Cerebellar nuclear complex (tissue), 1 donor: Measurements from ENCODE around the gene HEPN1.

Experiments used
- DNase-seq, 2 experiments: peaks; one replicate each; lab custom pipeline; 2025; lab: John Stamatoyannopoulos, UW

The HEPN1 gene

DNA sequence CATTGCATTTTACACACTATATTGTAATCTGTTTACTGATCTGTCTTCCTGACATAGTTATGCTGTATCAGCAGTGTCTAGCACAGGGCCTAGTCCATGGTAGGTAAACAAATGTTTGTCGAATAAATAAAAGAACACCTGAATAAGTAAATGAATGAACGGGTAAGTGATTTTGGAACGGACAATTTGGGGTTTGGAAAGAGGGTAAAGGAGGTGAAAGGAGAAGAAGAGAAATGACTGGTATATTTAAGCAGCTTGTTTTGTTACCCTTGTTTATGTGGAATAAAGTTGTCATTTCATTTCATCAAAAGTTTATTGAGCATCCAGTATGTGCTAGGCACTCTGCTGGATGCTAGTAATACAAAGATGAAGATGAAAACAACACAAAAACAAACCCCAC is at the start of gene HEPN1:
HEPN1 (plus strand) TSS at position 301 of the 400 bp plus-strand sequence.
- no peak for DNase-seq

DNA sequence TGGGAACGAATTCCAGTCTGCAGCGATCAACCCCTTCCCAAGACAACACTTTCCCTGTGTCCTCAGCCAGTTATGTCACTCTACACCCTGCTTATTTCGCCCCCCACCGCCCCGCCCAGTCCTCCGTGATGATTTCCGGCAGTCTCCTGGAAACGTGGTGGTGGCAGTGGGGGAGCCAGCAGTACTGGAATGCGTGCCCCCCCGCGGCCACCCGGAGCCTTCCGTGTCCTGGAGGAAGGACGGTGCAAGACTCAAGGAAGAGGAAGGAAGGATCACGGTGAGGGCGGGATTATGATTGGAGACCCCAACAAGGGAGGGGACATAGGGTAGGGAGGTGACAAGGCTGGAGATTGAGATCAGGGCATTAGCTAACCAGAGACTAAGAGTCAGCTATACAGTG is 49.7 kb upstream of the HEPN1 start:
- DNase-seq, result no peak

DNA sequence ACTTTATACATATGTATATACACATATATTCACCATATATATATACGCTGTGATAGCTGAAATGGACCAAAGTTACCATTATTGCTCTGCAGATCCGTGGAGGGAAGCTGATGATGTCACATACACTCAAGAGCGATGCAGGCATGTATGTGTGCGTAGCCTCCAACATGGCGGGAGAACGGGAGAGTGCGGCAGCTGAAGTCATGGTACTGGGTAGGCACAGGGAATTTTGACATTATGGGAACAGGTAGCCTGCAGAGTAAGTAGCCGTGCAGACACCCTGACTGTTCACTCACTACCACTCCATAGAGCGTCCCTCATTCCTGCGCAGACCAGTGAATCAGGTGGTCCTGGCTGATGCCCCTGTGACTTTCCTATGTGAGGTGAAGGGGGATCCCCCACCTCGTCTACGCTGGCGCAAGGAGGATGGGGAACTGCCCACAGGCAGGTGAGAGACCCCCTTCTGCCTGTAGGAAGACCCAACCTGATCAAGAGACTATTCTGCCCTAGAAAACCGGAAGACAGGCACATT is 49.1 kb upstream of the HEPN1 start:
- DNase-seq, result no peak

DNA sequence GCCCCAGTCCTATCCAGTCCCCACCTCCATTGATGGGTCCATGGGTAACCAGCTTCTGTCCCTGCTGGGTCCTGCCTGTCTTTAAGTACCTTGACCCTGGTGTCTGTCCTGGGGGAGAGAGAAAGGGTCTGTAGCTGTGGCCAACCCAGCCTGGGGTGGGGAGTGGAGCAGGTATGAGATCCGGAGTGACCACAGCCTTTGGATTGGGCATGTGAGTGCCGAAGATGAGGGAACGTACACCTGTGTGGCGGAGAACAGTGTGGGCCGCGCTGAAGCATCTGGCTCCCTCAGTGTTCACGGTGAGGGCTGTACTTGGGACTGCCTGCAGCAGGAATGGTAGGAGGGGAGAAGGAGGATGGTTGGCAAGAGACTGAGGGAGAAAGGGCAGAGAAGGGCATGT is 48.6 kb upstream of the HEPN1 start:
- DNase-seq, result no peak

DNA sequence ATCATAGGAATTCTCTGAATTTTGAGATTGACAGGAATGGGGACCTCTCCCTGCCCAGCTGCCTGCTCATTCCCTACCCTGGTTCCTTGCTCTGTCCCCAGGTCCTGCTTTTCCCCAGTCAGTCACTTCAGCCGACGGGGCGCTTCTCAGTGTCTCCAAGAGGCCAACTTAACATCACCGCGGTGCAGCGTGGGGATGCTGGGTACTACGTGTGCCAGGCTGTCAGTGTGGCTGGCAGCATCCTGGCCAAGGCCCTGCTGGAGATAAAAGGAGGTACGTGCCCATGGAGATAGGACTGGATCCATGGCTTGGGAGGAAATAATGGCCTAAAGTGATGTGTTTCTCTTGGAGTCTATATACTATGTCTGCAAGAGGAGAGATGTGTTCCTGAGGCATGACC is 46.8 kb upstream of the HEPN1 start:
- DNase-seq, result no peak

DNA sequence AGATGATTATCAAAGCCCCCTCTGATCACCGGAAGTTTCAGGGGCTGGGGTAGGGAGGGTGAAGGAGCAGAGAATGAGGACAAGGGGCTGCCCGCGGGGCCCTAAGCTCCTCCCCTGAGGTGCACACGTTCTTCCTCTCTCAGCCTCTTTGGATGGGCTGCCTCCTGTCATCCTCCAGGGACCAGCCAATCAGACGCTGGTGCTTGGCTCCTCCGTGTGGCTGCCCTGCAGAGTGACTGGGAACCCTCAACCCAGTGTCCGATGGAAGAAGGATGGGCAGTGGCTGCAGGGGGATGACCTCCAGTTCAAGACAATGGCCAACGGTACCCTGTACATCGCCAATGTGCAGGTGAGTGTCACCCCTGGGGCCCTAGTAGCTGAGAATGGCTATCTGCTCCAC is 46.3 kb upstream of the HEPN1 start:
- no peak for DNase-seq

DNA sequence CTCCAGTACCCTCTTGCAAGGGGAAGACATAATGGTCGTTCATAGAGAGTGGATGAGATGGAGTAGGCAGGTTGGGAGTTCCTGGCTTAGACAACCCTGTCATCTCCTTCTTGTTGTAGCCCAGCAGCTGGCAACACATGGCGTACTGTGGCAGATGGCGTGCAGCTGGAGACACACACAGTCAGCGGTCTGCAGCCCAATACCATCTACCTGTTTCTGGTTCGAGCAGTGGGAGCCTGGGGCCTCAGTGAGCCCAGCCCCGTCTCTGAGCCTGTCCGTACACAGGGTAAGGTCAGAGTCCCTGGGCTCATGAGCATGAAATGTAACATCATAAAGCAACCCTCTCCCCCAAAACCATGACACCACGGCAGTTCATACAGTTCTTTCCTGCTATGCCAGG is 45.1 kb upstream of the HEPN1 start:
- DNase-seq, result no peak

DNA sequence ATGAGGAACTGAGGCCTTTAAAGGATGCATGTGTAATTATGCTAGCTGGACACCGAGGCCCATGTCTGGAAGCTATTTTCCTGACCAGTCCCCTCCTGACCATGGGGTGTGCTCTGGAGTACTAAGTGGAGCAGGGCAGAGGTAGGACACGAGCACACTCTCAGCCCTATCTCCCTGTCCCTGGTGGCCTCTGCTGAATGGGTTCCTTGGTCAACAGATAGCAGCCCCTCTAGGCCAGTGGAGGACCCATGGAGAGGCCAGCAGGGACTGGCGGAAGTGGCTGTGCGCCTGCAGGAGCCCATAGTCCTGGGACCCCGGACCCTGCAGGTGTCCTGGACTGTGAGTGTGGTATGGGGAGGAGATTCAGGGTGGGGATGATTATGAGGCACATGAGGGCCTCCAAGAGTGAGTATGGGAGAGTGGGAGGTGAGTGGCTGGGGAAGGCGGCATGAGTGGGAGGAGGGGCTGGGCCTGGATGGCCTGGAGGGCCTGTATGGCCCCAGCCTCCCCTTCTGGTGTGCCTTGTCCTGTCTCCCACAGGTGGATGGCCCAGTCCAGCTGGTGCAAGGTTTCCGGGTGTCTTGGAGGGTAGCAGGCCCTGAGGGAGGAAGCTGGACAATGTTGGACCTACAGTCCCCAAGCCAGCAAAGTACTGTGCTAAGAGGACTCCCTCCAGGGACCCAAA is 44.3 kb upstream of the HEPN1 start:
- DNase-seq, result no peak

DNA sequence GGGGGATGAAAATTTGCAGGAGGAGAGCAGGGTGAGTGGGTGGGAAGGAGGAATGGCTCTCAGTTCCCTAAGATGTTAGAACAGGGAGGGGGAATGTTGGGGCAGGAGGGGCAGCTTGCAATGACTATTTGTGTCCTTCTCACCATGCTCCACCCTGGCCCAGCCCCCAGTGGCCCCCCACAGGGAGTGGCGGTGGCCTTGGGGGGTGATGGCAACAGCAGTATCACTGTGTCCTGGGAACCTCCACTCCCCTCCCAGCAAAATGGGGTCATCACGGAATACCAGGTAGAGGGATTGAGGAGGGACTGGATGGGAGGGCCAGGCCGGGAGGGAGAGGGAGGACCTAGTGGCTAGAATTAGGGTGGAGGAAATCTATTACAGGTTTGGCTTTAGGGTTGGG is 43.6 kb upstream of the HEPN1 start:
- no peak for DNase-seq

DNA sequence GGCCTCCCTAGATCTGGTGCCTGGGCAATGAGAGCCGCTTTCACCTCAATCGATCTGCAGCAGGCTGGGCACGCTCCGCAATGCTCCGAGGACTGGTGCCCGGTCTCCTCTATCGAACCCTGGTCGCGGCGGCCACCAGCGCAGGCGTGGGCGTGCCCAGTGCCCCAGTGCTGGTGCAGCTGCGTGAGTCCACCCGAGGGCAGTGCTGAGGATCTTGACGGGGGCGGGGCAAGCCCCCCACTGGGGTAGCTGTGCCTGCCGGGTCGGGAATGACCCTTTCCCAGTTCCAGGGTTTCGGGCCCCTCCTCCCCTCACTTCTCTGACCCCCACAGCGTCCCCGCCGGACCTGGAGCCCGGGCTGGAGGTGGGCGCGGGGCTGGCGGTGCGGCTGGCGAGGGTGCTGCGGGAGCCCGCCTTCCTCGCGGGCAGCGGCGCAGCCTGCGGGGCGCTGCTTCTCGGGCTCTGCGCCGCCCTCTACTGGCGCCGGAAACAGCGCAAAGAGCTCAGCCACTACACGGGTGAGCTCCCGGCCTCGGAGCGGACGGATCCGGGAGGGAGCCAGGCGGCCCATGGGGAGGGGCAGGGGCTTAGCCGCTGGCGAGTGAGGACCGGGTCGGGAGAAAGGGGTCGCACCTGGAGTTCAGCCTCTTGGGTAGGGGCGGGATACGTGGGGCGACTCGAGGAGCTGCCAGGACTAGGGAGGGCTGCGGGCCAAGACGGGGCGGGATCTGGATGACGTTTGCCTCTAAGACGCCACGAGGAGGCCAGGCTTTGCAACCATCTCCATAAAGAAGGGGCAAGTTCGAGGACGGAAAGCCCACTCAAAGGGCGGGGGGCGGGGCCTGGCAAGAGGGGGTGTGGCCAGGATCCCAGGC is 42.9 kb upstream of the HEPN1 start:
- DNase-seq, result no peak

DNA sequence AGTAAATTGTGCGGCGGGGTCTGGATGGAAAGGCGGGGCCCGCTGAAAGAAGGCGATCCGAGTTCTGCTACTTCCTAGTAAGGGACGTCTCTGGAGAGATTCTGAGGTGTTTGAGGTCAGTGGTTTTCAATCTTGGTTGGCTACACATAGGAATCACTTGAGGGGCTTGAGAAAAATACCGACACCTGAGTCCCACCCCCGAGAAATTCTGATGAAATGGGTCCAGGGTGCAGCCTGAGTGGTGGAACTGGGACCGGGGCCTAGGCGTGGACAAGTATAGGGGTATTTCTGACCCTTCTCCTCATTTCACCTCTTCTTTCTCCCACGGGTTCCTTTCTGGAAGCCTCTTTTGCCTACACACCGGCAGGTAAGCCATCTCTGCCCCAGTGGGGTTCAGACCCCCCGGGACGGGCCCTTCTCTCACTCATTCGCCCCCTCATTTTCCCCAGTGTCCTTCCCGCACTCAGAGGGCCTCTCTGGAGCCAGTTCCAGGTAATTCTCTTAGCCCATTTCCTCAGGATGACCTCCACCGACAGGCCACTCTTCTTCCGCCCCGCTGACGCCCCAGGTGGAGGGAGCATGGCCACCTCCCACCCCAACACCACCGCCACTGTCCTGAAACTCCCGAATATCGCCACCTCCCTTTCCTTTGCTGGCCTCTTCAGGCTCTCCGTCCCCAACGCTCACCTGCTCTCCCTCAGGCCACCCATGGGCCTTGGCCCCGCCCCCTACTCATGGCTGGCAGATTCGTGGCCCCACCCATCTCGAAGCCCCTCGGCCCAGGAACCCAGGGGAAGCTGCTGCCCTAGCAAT is 42.0 kb upstream of the HEPN1 start:
- no peak for DNase-seq

DNA sequence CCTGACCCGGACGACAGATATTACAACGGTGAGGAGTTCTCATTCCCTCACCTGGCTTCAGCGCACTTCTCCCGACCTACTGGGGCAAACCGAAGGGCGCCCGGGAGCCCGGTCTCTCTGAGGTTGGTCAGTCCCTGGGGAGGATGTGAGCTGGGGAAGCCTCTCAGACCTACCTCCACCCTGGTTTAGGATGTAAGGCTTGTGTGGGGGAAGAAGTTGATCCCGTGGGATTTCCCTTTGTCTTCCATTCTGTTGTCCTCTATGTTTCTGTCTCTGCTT is 41.5 kb upstream of the HEPN1 start:
- no peak for DNase-seq

DNA sequence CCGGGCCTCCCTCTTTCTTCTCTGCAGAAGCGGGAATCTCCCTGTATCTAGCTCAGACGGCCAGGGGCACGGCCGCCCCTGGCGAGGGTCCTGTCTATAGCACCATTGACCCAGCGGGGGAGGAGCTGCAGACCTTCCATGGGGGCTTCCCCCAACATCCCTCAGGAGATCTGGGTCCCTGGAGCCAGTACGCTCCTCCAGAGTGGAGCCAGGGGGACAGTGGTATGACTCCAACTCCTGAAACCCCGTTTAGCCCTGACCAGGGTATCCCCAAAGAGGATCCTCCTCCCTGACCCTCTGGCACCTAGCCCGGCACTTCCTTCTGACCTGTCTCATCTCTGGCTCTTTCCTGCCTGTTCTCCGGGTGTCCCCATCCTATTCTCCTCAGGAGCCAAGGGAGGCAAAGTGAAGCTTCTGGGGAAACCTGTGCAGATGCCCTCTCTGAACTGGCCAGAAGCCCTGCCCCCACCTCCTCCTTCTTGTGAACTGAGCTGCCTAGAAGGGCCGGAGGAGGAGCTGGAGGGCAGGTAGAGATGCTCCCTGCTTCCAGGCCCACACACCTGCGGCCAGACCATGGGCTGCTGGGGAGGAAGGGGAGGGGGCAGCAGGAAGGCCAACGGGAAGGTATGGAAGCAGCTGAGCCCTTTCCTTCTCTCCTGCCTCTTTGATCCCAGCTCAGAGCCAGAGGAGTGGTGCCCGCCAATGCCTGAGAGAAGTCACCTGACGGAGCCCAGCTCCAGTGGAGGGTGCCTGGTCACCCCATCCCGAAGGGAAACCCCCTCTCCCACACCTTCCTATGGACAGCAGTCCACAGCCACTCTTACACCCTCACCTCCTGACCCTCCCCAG is 40.9 kb upstream of the HEPN1 start:
- DNase-seq, result no peak

DNA sequence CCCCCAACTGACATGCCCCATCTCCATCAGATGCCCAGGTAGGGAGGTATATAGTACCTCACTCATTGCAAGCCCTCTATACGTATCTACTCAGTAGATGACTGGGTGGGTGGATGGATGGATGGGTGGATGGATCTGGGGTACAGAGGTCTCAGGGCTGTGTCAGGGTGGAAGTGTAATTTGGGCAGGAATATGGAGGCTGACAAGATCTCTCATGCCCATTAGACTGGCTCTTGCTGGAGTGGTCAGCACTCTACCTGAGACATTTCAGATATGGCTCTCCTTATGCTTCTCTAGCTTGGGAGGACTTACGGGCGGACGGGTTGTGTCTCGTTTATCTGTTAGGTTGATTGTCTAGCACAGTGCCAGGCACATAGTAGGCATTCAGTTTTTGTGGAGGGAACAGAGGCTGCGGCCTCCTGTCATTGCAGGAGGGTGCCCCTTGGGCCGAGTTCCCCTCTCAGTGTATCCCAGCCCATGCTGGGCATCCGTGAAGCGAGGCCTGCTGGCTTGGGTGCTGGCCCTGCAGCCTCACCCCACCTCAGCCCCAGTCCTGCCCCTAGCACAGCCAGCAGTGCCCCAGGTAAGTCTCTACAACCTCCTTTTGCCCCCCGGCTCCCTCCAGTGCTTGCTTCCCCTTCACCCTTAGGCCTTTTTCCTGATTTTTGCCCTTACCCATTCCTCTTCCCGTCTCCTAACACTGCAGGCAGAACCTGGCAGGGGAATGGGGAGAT is 40.1 kb upstream of the HEPN1 start:
- no peak for DNase-seq

DNA sequence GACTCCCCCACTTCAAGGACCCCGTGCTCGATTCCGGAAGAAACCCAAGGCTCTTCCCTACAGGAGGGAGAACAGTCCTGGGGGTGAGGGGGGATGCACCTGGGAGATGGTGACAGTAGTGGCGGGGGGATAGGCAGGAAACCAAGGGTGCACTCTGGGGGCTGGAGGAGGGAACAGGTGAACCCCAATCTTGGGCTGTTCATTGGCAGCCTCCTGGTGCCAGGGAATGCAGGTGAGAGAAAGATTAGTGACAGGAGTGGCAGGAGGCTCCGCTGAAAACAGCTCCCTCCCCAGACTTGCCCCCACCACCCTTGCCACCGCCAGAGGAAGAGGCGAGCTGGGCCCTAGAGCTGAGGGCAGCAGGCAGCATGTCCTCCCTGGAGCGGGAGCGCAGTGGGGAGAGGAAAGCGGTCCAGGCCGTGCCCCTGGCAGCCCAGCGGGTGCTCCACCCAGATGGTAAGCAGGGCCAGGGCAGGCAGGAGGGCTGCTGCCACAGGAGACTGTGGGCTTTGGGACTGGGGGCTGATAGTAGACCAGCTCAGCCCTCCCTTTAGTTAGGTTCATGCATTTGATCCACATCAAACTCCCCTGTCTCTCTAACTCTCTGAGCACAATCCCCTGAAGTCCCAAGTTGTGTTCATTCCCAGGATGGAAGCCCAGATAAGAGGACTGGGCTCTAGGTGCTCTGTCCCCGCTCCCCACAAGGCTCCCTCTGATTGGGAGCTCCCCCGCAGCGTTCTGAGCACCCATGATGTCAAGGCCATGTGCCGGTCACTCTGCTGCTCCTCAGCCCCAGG is 39.4 kb upstream of the HEPN1 start:
- DNase-seq, result no peak

DNA sequence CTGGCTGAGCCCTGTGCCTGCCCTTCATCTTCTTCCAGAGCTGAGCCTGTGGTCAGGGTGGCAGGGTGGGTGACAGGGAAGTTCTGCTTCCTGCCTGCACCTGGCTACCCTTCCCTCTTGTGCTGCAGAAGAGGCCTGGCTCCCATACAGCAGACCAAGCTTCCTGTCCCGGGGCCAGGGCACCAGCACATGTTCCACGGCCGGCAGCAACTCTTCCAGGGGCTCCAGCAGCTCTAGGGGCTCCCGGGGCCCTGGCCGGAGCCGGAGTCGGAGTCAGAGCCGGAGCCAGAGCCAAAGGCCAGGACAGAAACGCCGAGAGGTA is 38.8 kb upstream of the HEPN1 start:
- no peak for DNase-seq

DNA sequence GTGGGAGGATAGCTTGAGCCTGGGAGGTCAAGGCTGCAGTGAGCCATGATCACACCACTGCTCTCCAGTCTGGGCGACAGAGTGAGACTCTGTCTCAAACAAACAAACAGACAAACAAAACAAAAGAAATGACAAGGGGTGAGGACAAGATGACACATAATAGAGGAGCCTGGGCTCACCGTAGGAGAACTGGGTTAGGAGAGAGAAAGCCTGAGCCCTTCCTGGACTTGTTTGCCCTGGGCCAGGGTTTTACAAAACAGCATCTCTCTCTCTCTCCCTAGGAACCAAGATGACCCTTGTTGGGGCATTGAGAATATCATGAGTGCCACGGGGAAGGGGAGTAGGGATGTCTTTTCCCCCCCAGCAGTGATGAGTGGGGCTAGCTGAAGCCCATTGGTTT is 38.1 kb upstream of the HEPN1 start:
- DNase-seq, result no peak

DNA sequence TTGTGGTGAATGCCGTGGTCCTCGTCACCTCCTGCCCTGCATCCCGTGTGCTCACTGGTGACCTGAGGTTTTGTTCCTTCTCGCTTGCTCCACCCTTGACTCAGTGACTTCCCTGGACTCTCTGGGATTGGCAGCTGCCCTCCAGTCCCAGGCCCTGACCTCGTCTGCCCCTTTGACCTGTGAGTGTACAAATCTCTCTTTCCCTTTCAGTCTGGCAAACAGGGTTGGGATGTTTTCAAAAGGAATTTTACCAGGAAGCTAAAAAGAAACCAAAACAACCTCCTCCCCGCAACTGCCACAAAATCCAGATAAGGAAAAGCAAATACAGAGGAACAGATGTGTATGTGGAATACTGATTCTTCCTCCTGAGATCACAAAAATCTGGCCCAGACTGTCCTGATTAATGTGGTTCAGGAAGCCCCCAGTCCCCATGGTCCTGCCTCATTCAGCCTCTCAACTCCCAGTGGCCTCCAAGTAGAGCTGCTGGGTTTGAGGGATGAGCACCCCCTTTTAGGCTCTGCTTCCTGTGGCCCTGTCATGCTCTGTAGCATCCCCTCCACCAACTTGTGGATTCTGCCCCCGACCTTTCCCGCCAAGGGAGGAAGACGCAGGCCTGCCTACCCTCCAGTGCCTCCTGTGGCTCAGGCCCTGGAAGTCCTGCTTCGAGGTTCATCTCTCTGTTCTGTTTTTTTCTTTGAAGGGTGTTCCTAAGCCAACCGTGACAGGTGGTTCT is 36.5 kb upstream of the HEPN1 start:
- no peak for DNase-seq

DNA sequence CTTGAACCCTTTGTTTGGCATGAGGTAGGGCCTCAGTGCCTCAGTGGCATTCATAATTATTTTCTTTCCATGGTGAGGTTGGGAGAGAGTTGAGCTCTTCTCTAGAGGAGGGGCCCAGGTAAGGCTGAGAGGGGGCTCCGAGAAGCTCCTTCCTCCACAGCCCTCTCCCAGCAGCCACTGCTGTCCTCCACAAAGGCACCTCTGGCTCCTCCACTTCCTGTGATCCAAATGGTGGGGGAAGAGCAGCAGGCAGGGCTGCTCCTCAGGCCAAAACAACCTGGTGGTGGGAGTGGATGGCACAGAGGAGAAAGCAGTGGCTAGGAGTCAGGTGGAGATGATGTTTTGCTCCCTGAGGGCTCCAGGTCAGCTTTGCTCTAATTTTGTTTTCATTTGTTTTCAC is 34.7 kb upstream of the HEPN1 start:
- DNase-seq, result no peak
